ENCODE results near the gene ABI3BP.

DNA sequence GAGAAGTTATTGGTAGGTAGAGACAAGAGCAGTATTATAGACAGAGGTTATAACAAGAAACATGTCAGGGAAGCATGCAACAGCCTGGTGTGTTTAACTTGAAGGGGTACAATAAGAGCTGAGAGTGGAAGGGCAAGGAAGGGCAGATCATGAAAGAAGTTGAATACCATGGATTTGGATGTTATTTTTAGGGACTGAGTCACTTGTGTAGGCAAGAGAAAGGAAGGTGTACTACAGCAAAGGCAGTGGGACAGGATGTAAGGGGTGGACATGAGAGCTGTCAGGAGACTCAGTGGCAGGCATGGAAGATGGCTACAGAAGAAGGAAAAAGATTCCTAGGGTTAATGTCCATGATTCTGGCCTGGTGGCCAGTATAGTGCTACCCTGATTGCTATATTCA lies 217.6 kb downstream of the ABI3BP start:
- no peak for TF ChIP-seq POLR2A (IDR thresholded peaks at IDR 0.05)
- TF ChIP-seq, protein P1, sequence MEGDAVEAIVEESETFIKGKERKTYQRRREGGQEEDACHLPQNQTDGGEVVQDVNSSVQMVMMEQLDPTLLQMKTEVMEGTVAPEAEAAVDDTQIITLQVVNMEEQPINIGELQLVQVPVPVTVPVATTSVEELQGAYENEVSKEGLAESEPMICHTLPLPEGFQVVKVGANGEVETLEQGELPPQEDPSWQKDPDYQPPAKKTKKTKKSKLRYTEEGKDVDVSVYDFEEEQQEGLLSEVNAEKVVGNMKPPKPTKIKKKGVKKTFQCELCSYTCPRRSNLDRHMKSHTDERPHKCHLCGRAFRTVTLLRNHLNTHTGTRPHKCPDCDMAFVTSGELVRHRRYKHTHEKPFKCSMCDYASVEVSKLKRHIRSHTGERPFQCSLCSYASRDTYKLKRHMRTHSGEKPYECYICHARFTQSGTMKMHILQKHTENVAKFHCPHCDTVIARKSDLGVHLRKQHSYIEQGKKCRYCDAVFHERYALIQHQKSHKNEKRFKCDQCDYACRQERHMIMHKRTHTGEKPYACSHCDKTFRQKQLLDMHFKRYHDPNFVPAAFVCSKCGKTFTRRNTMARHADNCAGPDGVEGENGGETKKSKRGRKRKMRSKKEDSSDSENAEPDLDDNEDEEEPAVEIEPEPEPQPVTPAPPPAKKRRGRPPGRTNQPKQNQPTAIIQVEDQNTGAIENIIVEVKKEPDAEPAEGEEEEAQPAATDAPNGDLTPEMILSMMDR (IDR thresholded peaks at IDR 0.05), result no peak

Measured in Peyer's patch (tissue), 4 donors.